OCI-LY3 (cell line): Measurements from ENCODE around the gene EIF2AK3.

Experiments used
- H2AFZ ChIP-seq: fragments of 200-600, 300-600 bp; shearing (Covaris generic); 2 replicates; pipeline ENCODE4 v1.6.0; 2014; ENCODE audit warnings: antibody characterized with exemption, low read depth, low read length
- H3K27ac ChIP-seq: fragments of 200-600, 300-600 bp; sonication (generic); 2 replicates; pipeline ENCODE4 v1.5.1; 2014; ENCODE audit warnings: mild to moderate bottlenecking, low read length, moderate library complexity, mixed read lengths
- H3K27me3 ChIP-seq: fragments of 200-600, 300-600 bp; sonication (generic); 2 replicates; pipeline ENCODE4 v1.6.1; 2014; ENCODE audit warnings: low read depth, low read length, mixed read lengths
- H3K36me3 ChIP-seq: fragments of 200-600, 300-600 bp; sonication (generic); replicated peaks from 2 replicates; pipeline ENCODE3; 2014; ENCODE audit warnings: low read depth, low read length, mixed read lengths
- H3K4me1 ChIP-seq: fragments of 300-600, 200-600 bp; sonication (generic); 2 replicates; pipeline ENCODE4 v1.6.1; 2014; ENCODE audit warnings: low read length, mixed read lengths
- H3K4me2 ChIP-seq: fragments of 200-600, 300-600 bp; sonication (generic); 2 replicates; pipeline ENCODE4 v1.6.1; 2014; ENCODE audit warnings: low read length, mixed read lengths
- H3K4me3 ChIP-seq: fragments of 300-600, 200-600 bp; sonication (generic); 2 replicates; pipeline ENCODE4 v1.5.1; 2014; ENCODE audit warnings: antibody characterized with exemption, mild to moderate bottlenecking, low read length, moderate library complexity
- H3K79me2 ChIP-seq: fragments of 300-600, 200-600 bp; shearing (Covaris generic); 2 replicates; pipeline ENCODE4 v1.6.1; 2014; ENCODE audit warnings: mild to moderate bottlenecking, low read length, mixed read lengths
- H3K9ac ChIP-seq: fragments of 300-600, 200-600 bp; shearing (Covaris generic); 2 replicates; pipeline ENCODE4 v1.6.0; 2014; ENCODE audit warnings: mild to moderate bottlenecking, low read length, moderate library complexity
- H3K9me3 ChIP-seq: fragments of 200-600, 300-600 bp; shearing (Covaris generic); 2 replicates; pipeline ENCODE4 v1.6.1; 2014; ENCODE audit warnings: low read length, mixed read lengths; ENCODE audit not compliant: insufficient read depth
- H4K20me1 ChIP-seq: fragments of 200-600, 300-600 bp; sonication (generic); 2 replicates; pipeline ENCODE4 v1.6.1; 2016; ENCODE audit warnings: low read length, mixed read lengths; ENCODE audit not compliant: insufficient read depth
- CTCF ChIP-seq: fragments of 200-600, 300-600 bp; sonication (generic); IDR thresholded peaks from 2 replicates; pipeline ENCODE4 v1.5.1; 2014; ENCODE audit warnings: antibody characterized with exemption, low read length, low read depth
- EZH2phosphoT487 ChIP-seq: fragments of 200-600 bp; shearing (Covaris generic); IDR thresholded peaks from 2 replicates; pipeline ENCODE4 v1.6.1; 2018; ENCODE audit warnings: antibody characterized with exemption, mixed run types, low read depth

The EIF2AK3 gene

GRCh38 chr2:88641330-88641729 lies 14.1 kb upstream of the EIF2AK3 start:
- H3K9ac ChIP-seq, result no peak overlapping the region
- H3K36me3 ChIP-seq, result no peaks in the 10 kb centered on the region
- H2AFZ ChIP-seq, result no peak overlapping the region
- no peaks in the 10 kb centered on the region for H3K27me3 ChIP-seq
- H3K4me1 ChIP-seq, result no peaks in the 10 kb centered on the region
- H4K20me1 ChIP-seq, result no peaks in the 10 kb centered on the region
- no peak overlapping the region for H3K4me3 ChIP-seq
- no peak overlapping the region for H3K27ac ChIP-seq
- TF ChIP-seq CTCF (no peak), EZH2phosphoT487 (no peak)
- 0 out of 2 replicates have a peak, but pooled peaks cover 4% of the 10 kb centered on the region for H3K9me3 ChIP-seq
- no peak overlapping the region for H3K4me2 ChIP-seq
- no peaks in the 10 kb centered on the region for H3K79me2 ChIP-seq

- Histone ChIP-seq H3K4me1 (no peaks in the 10 kb centered on the region), H3K4me2 (no peak overlapping the region), H3K36me3 (no peaks in the 10 kb centered on the region), H4K20me1 (no peaks in the 10 kb centered on the region), H3K79me2 (no peaks in the 10 kb centered on the region), H3K9me3 (0 out of 2 replicates have a peak, but pooled peaks cover 4% of the 10 kb centered on the region), H3K27ac (no peak overlapping the region), H3K4me3 (no peak overlapping the region), H3K9ac (no peak overlapping the region), H2AFZ (no peak overlapping the region), H3K27me3 (no peaks in the 10 kb centered on the region)
- TF ChIP-seq EZH2phosphoT487 (no peak), CTCF (no peak)
These were observed 12.6 kb upstream of the EIF2AK3 start for GRCh38 chr2:88639865-88640264.

GRCh38 chr2:88638743-88639142 lies 11.5 kb upstream of the EIF2AK3 start:
- H3K4me3 ChIP-seq, result no peak overlapping the region
- no peak overlapping the region for H3K4me2 ChIP-seq
- H4K20me1 ChIP-seq, result no peaks in the 10 kb centered on the region
- no peaks in the 10 kb centered on the region for H3K27me3 ChIP-seq
- no peak overlapping the region for H3K27ac ChIP-seq
- no peak overlapping the region for H3K9ac ChIP-seq
- no peak overlapping the region for H2AFZ ChIP-seq
- H3K9me3 ChIP-seq, result 0 out of 2 replicates have a peak, but pooled peaks cover 4% of the 10 kb centered on the region
- no peaks in the 10 kb centered on the region for H3K36me3 ChIP-seq
- TF ChIP-seq EZH2phosphoT487 (no peak), CTCF (no peak)
- no peaks in the 10 kb centered on the region for H3K4me1 ChIP-seq
- H3K79me2 ChIP-seq, result no peaks in the 10 kb centered on the region

GRCh38 chr2:88638123-88638650 lies 10.9 kb upstream of the EIF2AK3 start:
- no peaks in the 10 kb centered on the region for H3K36me3 ChIP-seq
- no peak overlapping the region for H3K9ac ChIP-seq
- no peaks in the 10 kb centered on the region for H4K20me1 ChIP-seq
- H3K4me3 ChIP-seq, result no peak overlapping the region
- no peak overlapping the region for H2AFZ ChIP-seq
- no peaks in the 10 kb centered on the region for H3K79me2 ChIP-seq
- H3K27me3 ChIP-seq, result no peaks in the 10 kb centered on the region
- TF ChIP-seq EZH2phosphoT487, result no peak
- TF ChIP-seq CTCF, result no peak
- no peaks in the 10 kb centered on the region for H3K4me1 ChIP-seq
- 0 out of 2 replicates have a peak, but pooled peaks cover 4% of the 10 kb centered on the region for H3K9me3 ChIP-seq
- no peak overlapping the region for H3K4me2 ChIP-seq
- H3K27ac ChIP-seq, result no peak overlapping the region
